ENCODE data around the gene LYSMD4.
"Not testable (repeated sequence)": the region's sequence is repeated elsewhere in the genome, so short reads cannot be mapped to it uniquely, and the experiment has no call there.

Gene LYSMD4

GRCh38 chr15:99733268-99734039 lies at the start of gene LYSMD4:
TSS of gene LYSMD4 (minus strand) at chr15:99733437. CDS start at chr15:99731999, 1,438 bp downstream.
- peak; percentile 95 for DNase-seq (ENCODE audit: low read depth)

GRCh38 chr15:99782029-99782428 lies 48.8 kb upstream of the LYSMD4 start:
- DNase-seq (ENCODE audit: low read depth), result not testable (repeated sequence)

GRCh38 chr15:99777144-99777543 lies 43.9 kb upstream of the LYSMD4 start:
- no peak for DNase-seq (ENCODE audit: low read depth)

GRCh38 chr15:99764522-99764921 lies 31.3 kb upstream of the LYSMD4 start:
- DNase-seq (ENCODE audit: low read depth), result no peak

GRCh38 chr15:99763827-99764226 lies 30.6 kb upstream of the LYSMD4 start:
- DNase-seq (ENCODE audit: low read depth), result no peak

GRCh38 chr15:99762288-99762687 lies 29.1 kb upstream of the LYSMD4 start:
- DNase-seq (ENCODE audit: low read depth), result peak; percentile 13

- peak; percentile 74 for DNase-seq (ENCODE audit: low read depth)
These were observed 22.6 kb upstream of the LYSMD4 start for GRCh38 chr15:99755692-99756409.

- no peak for DNase-seq (ENCODE audit: low read depth)
These were observed 19.8 kb upstream of the LYSMD4 start for GRCh38 chr15:99753066-99753465.

- DNase-seq (ENCODE audit: low read depth), result no peak
These were observed 19.3 kb upstream of the LYSMD4 start for GRCh38 chr15:99752556-99752955.

GRCh38 chr15:99750326-99750725 lies 17.1 kb upstream of the LYSMD4 start:
- not testable (repeated sequence) for DNase-seq (ENCODE audit: low read depth)

- DNase-seq (ENCODE audit: low read depth), result peak; percentile 36
These were observed 16.1 kb upstream of the LYSMD4 start for GRCh38 chr15:99749386-99749785.

GRCh38 chr15:99745370-99746086 lies 12.3 kb upstream of the LYSMD4 start:
- no peak for DNase-seq (ENCODE audit: low read depth)

GRCh38 chr15:99744142-99744541 lies 10.9 kb upstream of the LYSMD4 start:
- DNase-seq (ENCODE audit: low read depth), result no peak

GRCh38 chr15:99741835-99742234 lies 8.6 kb upstream of the LYSMD4 start:
- DNase-seq (ENCODE audit: low read depth), result no peak

- no peak for DNase-seq (ENCODE audit: low read depth)
These were observed 5.0 kb upstream of the LYSMD4 start for GRCh38 chr15:99738021-99738847.

GRCh38 chr15:99736702-99737101 lies 3.5 kb upstream of the LYSMD4 start:
- no peak for DNase-seq (ENCODE audit: low read depth)

- DNase-seq (ENCODE audit: low read depth), result no peak
These were observed 2.6 kb upstream of the LYSMD4 start for GRCh38 chr15:99735868-99736267.

GRCh38 chr15:99734575-99734974 lies 1.3 kb upstream of the LYSMD4 start:
- DNase-seq (ENCODE audit: low read depth), result no peak

- not testable (repeated sequence) for DNase-seq (ENCODE audit: low read depth)
These were observed 729 bp upstream of the LYSMD4 start for GRCh38 chr15:99734040-99734291.

- DNase-seq (ENCODE audit: low read depth), result peak; percentile 18
These were observed 428 bp downstream of the LYSMD4 start for GRCh38 chr15:99732751-99733267.

GRCh38 chr15:99732124-99732750 lies 1.0 kb downstream of the LYSMD4 start:
- DNase-seq (ENCODE audit: low read depth), result peak; percentile 32
